DMS53 treated with DMSO at 0.1 percent for 48 hours (cell line): ENCODE data around the gene IRS2.

Experiments
- DNase-seq: peaks from one replicate; lab custom pipeline; 2025; ENCODE audit not compliant: unreplicated experiment; lab: John Stamatoyannopoulos, UW

The IRS2 gene

DNA sequence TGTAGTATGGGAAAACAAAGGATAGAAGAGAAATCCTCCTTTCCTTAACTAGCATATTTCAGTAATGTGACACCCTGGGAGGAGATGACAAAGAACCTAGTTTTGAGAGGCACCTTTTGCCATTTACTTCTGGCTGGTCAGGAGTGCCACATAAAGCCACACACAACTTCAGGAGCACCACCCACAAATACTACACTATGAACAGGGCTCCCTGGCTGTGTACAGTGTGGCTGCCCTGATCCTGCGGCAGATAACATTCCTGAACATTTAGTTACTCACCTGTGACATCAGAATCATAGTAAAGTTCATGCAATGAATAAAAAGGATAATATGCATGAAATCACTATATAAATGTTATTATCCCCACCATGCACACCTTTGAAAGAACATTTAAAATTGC is 17.4 kb upstream of the IRS2 start:
- no peak for DNase-seq

DNA sequence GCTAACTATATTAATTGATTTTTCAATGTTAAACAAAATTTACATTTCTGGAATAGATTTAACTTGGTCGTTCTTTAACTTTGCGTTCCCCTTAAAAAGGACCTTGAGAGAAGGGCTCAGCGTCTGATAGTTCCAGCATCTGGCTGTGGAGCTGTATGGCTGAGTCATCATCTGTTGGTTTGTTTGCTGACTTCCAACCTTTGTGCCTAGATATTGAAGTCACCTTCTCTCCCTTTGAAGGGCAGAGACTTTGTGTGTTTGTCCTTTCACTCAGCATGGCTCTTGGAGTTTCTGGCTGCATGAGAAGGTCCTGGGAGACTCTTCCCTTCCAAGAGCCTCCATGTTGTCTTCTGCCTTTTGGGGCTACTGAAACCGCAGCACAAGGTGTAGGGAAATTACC is 16.6 kb upstream of the IRS2 start:
- DNase-seq = peak; percentile 22

DNA sequence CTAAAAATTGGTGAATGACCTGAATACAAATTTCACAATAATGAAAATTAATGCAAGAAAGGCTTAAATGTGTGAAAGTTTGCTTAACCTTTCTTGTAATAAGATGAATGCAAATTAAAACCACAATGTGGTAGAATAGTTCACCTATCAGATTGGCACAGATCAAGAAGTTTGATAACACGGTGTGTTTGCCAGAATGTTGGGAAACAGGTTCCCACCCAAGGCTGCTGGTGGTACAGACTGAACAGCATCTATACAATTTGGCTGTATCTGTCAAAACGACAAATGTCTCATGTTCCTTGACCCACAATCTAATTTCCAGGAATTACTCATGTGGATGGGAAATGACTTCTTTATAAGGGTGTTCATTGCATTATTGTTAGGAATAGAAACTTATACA is 8.6 kb upstream of the IRS2 start:
- DNase-seq = no peak

DNA sequence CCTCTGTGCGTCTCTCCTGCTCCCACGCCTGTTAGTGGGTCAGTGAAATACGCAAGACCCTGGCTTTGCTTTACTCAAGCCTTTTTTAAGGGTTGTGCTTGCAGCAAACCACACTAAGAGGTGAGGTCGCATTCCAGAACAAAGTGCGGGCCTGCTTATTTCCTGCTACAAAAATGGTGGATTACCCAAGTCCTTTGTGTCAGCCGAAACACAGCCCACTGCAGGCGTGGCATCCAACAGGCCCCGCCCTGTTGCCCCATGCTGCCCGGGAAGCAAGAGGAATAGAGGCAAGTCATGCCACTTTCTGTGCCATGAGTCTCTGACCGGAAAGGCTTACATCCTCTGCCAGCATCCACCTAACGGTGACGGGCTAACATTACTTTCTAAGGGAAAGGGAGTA is 7.7 kb upstream of the IRS2 start:
- no peak for DNase-seq

DNA sequence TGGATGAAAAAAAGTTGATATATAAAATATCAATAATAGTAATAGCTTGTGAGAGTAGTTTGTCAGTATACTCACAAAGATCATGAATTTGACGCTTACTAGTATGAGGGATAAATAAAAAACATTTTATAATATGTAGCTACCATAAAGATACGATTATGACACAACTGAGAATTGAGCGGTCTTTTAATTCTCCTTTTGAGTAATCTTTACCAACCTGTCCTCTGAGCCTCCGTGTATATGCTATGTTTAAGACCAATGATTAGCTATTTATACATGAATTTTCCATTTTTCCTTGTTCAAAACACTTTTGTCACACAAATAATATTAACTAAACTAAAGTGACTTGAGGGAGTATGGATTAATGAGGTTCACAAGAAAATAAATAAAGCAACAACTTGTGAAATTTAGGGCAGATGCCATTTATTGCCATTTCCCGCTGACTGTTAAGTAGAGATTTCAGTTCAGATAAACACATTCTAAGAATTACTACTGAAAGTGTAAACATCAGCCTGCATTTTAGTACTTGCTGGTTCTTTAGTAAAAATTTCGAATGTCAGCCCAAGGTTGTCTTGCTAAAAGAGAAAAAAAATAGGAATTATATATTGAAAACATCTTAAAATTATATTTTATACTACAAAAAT is 6.2 kb upstream of the IRS2 start:
- DNase-seq = no peak

DNA sequence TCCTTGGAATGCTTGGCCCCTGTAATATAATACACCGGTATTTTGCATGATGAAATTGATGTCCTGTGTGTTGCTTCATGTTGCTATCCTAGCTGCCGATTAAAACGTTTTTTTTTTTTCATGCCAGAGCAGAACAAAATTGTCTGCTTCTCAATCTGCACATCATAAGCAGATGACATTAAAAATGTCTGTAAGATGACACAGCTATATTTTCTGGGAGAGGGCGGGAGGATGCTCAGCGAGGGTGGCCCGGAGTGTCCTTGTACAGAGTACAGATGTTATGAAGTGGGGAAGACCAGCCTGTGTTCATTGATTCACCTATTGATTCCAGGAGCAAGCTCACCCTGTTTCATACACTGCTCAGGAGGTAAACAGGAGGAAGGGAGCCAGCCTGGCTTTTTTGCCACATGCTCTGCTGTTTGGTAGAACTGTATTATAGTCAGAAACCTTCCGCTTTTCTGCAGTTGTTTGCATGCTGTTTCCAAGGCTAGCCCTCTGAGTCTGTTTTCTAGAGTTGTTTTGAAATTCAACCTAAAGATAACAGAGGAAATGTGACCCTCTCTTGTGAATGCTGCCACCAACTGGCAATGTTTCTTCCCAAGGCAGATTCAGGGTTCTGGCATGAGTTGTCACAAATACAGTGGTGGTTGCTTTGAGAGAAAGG is 4.7 kb upstream of the IRS2 start:
- DNase-seq = peak; percentile 41

DNA sequence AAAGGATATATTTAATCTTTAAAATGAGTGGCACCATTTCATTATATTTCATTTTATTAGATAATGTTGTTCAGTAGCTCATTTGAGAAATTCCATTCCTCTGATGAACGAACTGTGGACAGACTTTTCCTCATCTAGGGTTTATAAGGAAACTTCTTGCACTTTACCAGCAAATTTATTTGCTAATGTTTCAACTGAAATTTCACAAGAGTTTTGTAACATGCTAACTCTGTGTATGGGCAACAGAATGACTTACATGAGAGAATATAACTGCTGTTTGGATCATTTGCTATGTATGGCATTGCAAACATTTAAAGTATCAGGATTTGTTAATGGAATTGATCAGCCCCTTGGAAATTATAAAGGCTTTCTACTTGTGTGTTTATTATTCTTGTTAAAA is 3.7 kb upstream of the IRS2 start:
- no peak for DNase-seq

DNA sequence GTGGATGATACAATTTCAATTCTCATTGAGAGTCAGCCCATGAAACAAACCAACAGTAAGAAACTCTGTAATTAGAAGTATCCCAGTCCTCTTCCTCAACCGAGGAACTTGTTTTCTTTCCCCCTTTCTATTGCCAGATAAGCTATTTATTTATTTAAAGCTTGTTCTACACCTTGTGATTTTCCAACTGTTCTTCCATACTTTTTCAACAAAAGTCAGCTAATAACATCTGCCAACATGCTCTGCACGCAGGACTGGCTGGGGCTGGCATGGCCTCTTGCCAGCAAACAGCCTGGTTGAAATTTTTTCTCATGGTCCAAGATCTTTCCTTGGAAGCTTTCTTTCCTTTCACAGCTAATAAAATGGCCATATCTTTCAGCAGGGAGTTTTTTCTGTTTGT is 2.9 kb upstream of the IRS2 start:
- DNase-seq = no peak

DNA sequence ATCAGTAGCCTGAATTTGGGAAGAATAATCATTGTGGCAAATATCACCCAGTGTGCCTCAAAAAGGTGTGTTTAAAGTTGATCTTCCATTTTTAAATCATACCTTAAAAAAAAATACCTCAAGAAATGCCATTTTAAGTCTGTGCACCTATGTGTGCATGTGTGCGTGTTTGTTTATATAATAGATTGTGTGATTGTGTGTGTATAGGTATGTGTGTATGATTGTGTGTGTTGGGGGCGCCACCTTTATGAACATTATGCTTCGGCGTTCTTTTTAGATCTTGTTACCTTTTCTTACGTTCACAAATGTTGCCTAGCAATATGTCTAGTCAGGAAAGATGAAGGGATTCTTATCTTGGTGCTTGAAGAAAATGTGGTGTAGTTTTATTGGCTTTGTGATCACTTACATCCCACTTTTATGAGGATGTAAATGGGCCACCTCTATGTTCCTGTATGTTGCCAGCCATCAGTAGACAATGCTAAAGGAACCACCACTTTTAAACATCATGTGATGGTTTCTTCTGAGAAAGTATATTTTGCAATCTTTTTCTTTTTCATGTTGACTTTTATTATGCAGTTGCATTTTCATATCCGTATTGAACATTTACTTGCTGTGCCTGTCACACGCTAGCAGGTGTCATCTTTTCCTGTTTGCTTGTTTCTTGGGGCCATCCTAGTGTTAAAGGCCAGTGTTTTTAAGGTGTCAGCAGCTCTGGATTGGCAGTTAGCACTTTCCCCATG is 2.2 kb upstream of the IRS2 start:
- no peak for DNase-seq

DNA sequence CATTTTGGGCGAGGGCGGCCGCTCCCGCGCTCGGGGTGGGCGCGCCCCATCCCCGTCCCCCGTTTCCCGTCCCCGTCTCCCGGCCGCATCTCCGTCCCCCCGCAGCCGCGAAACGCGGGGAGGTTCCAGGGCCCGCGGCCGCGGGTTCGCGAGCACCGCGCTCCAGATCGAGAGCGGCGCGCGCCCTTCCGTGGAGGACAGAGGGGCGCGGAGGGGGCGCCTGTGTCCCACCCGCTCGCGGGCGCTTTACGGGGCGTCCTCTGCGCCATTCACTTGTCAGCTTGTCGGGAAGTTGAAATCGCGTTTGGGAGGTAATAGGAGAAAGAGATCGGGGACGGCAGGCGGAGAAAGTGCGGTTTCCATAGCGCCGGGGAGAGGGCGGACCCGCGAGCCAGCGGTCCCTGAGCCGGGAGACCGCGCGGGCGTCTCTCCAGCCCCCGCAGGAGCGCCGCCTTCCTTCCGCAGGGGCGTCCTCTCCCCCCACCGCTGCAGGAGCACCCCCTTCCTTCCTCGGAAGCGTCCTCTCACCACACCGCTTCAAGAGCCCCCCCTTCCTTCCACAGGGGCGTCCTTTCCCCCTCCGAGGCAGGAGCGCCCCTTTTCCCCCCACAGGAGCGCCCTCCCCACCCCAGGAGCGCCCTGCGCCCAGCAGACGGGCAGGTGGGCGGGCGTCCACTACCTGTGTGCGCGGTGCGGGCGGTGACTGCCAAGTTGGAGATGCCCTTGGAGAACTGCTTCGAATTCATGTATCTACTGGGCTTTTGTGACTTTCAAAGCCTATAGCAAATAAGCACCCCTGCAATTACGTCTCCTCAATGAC is 962 bp upstream of the IRS2 start:
- no peak for DNase-seq

DNA sequence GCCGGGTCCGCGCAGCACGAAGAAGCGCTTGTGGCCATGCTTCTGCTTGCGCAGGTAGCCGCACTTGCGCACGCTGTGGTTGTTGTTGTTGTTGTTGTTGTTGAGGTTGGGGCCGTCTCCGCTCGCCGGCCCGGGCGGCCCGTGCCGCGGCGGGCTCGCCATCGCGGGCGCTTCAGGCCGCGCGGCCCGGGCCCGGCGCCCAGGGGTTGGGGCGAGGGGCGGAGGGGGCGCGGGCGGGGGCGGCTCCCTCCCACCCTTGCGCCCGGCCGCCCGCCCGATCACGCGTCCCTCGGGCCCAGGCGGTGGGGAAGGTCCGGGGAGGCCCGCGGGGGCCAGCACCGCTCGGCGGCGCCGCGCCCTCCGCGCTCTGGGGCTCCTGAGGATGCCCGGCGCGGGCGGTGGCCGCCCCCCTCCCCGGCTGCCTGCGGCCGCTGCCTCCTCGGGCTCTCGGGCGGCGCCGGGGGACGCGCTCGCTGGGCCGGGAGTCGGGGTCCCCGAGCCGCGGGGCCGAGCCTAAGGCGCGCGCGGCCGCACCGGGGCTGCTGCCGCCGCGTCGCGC is 412 bp downstream of the IRS2 start:
- no peak for DNase-seq

DNA sequence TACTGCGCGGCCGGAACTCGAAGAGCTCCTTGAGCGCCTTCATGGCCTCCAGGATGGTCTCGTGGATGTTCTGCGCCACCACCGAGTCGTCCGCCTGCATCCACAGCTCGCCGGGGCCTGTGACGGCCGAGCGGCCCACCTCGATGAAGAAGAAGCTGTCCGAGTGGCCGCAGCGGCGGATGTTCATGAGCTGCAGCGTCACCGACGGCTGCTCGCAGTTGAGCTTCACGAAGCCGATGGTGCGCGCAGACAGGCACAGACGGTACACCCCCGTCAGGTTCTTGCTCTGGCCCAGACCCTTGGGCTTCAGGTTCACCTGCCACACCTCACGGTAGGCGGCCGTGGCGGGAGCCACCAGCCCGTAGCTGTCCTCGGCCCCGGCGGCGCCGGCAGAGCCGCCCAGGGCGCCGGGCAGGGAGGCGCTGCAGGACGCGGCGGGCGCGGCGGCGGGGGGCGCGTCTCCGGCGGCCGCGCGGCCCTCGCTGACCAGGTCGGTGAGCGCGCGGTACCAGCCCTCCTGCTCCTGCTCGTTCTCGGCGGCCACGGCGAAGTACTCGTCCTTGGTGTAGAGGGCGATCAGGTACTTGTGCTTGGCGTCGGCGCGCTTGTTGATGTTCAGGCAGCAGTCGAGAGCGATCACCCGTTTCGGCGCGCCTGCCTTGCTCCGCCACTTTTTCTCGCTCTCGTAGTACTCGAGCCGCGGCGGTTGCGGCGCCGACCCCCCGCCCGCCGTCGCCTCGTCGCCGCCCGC is 1.1 kb downstream of the IRS2 start:
- no peak for DNase-seq

DNA sequence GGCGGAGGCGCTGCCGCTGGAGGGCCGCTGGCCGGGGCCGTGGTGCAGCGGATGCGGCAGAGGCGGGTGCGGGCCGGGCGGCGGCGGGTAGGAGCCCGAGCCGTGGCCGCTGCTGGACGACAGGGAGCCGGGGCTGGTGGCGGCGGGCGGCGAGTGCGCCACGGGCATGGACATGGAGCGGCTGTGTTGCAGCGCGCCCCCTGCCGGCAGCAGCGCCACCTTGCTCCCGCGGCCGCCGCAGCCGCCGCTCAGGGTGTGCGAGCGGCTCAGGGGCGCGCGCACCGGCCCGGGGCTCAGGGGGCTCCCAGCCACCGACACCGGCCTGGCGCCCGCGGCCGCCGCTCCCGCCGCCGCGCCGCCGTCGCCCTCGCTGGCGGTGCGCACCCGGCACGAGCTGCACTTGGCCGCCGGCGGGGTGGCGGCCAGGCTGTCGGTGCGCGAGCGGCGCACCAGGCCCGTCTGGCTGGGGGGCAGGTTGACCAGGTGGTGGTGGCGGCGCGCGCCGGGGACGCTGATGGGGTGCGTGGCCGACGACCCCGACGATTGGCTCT is 1.7 kb downstream of the IRS2 start:
- DNase-seq = no peak

DNA sequence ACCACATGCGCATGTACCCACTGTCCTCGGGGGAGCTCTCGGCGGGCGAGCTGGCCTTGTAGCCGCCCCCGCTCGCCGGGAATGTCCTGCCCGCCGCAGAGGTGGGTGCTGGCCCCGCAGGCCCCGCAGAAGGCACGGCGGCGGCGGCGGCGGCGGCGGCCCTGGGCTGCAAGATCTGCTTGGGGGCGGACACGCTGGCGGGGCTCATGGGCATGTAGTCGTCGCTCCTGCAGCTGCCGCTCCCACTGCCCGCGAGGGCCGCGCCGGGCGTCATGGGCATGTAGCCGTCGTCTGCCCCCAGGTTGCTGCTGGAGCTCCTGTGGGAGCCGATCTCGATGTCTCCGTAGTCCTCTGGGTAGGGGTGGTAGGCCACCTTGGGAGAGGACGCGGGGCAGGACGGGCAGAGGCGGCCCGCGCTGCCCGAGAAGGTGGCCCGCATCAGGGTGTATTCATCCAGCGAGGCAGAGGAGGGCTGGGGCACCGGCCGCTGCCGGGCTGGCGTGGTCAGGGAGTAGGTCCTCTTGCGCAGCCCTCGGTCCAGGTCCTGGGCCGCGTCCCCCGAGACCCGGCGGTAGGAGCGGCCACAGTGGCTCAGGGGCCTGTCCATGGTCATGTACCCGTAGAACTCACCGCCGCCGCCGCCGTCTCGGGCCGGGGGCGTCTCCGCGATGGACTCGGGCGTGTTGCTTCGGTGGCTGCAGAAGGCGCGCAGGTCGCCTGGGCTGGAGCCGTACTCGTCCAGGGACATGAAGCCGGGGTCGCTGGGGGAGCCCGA is 2.4 kb downstream of the IRS2 start:
- no peak for DNase-seq

DNA sequence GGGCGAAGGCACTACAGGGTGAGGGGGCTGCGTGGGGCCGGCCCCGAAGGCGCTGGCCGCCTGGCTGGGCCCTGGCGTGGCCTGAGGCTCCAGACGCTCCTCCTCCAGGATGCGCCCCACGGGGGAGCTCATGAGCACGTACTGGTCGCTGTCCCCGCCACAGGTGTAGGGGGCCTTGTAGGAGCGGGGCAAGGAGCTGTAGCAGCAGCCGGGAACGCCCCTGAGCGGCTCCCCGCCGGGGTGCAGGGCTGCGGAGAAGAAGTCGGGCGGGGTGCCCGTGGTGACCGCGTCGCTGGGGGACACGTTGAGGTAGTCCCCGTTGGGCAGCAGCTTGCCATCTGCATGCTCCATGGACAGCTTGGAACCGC is 3.0 kb downstream of the IRS2 start:
- no peak for DNase-seq

DNA sequence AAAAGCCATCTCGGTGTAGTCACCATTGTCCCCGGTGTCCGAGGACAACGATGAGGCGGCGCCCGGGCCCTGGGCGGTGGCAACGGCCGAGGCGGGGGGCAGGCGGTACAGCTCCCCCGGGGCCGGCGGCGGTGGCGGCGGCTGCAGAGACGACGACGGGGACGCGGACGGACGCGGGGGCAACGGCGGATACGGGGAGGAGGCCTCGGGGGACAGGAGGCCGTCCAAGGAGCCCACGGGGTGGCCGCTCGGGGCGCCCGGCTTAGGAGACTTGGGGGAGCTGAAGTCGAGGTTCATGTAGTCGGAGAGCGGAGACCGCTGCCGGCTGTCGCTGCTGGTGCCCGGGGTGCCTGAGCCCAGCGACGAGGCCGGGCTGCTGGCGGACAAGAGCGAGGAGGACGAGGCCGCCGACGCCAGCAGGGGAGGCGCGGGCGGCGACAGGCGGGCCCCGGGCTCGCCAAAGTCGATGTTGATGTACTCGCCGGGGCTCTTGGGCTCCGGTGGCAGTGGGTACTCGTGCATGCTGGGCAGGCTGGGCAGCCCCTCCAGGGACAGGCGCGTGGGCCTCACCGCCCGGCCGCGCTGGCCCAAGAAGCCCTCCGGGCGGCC is 3.5 kb downstream of the IRS2 start:
- no peak for DNase-seq

DNA sequence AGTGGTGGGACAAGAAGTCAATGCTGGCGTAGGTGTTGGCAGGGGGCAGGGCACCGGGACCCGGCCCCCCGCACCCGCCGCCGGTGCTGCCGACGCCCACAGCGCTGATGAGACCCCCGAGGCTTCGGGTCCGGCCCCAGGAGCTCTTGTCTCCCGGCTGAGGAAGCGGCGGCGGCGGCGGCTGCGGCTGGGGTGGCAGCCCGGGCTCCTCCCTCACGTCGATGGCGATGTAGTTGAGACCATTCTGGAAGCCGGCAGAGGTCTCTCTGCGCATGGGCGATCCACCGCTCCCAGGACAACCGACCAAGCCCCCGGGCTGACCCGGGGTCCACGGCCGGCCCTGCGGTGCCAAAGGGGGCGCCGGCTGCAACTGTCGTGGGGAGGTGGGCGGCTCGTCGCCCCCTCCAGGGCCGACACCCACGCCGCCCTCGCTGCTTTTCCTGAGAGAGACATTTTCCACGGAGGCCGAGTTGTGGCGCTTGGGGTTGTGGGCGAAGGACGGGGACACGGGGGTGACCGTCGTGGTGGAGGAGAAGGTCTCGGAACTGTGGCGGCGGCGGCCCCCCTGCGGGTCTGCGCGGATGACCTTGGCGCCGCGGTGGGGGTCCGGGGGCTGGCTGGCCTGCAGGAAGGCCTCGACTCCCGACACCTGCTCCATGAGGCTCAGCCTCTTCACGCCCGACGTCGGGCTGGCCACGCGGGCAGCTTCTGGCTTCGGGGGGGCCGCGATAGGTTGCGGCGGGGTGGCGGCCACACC is 4.1 kb downstream of the IRS2 start:
- no peak for DNase-seq

DNA sequence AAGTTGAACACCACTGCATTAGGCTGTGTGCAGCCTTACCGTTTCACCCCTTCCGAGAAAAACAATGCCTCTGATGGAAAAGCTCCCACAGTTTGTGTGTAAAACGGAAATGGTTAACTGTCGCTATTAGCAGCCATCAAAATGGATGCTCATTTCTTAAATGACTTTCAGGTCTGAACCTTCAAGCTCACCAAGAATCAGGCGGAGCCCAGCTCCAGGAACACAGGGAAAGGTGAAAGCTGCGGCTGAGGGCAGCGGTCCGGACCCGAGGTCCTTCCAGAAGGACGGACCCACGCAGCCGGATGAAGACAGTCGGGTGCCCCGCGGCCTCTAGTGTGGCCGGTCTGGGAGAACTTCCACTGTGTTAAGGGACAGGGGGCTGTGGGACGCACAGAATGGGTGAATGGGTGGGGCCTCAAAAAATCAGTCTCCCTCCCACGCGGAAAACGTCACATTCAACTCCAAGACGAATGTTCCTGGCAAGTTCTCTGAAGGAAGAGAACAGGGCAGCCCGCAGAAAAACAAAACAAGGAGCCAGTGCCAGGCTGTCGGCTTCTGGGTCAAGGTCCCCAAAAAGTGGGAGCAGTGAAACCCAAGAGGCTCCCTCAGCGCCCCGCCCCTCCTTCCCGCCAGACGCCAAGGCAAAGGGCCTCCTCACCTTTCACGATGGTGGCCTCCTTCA is 4.9 kb downstream of the IRS2 start:
- no peak for DNase-seq
